Gastroesophageal sphincter (tissue), 4 donors: ENCODE measurements around the gene FAM98B. TPM values are rescaled to one million over a fixed set of nuclear protein-coding genes. Genes with fewer than 3 reads are reported as not detected.

Source experiments
- ATAC-seq: fragments of 150-250 bp; one replicate; pipeline ENCODE4 v1.9.1; 2016; ENCODE audit warnings: mild to moderate bottlenecking, moderate library complexity
- H3K27ac ChIP-seq, 4 donors: fragments of 200-600 bp; sonication (generic) in 3 of 4; 1 replicate in 3 of 4; 2 replicates in 1 of 4; pipeline ENCODE4 v1.5.1; 2016 to 2019
- H3K27me3 ChIP-seq: fragments of 200-600 bp; sonication (generic); one replicate; pipeline ENCODE4 v1.5.1; 2019
- H3K36me3 ChIP-seq, 2 donors: fragments of 200-600 bp; sonication (generic); one replicate each; pipeline ENCODE4 v1.5.1; 2019; ENCODE audit warnings: control low read depth in 1 of 2
- H3K4me1 ChIP-seq, 3 donors: fragments of 200-600 bp; sonication (generic); 1 replicate in 2 of 3; 2 replicates in 1 of 3; pipeline ENCODE4 v1.5.1; 2016 to 2019; ENCODE audit warnings: control low read depth in 2 of 3
- H3K4me3 ChIP-seq, 2 donors: fragments of 200-600 bp; sonication (generic); one replicate each; pipeline ENCODE4 v1.5.1; 2019; ENCODE audit warnings: mild to moderate bottlenecking in 1 of 2, moderate library complexity in 1 of 2
- H3K9me3 ChIP-seq, 3 donors: fragments of 200-600 bp; sonication (generic); one replicate each; pipeline ENCODE4 v1.5.1; 2017 to 2019; ENCODE audit warnings: control low read depth in 2 of 3
- CTCF ChIP-seq, 4 experiments: fragments of 200-600 bp in 2 of 4; fragments of 450-650 bp in 2 of 4; sonication (generic) in 1 of 4; IDR thresholded peaks; one replicate each; pipeline ENCODE4 v1.5.1; 2017 to 2019; ENCODE audit warnings: antibody characterized with exemption in 4 of 4, mild to moderate bottlenecking in 2 of 4, moderate library complexity in 2 of 4
- EP300 ChIP-seq: sonication (generic); formaldehyde crosslinking; IDR thresholded peaks from one replicate; pipeline ENCODE4 v1.6.1; 2017; ENCODE audit warnings: antibody characterized with exemption, mild to moderate bottlenecking
- POLR2A ChIP-seq, 2 donors: fragments of 450-650 bp; IDR thresholded peaks; one replicate each; pipeline ENCODE4 v1.6.1; 2017; ENCODE audit warnings: antibody characterized with exemption in 2 of 2, mild to moderate bottlenecking in 2 of 2, moderate library complexity in 1 of 2
- POLR2AphosphoS5 ChIP-seq: sonication (generic); formaldehyde crosslinking; IDR thresholded peaks from one replicate; pipeline ENCODE4 v1.6.1; 2017; ENCODE audit warnings: antibody characterized with exemption
- WGBS, 2 donors: methylation state at CpG; one replicate each; pipeline ENCODE4 v1.1.5; 2018; ENCODE audit warnings: low coverage in 1 of 2; 5-methylcytosine and 5-hydroxymethylcytosine counted together
- total RNA-seq, 4 donors: library from RNA; depleted of rRNA; stranded (reverse); fragments of >200 nt; gene quantifications; one replicate each; pipeline ENCODE4 v1.1.0, GENCODE V29; 2016

FAM98B gene
- total RNA-seq, 4 donors from 2014 or later: 10.6 to 15.6 (median 11.9) TPM

GRCh38 chr15:38479266-38479665, 25.3 kb downstream of the FAM98B start:
- peaks cover 0 to 62% of the 10 kb centered on the region in 2 donors for H3K36me3 ChIP-seq

GRCh38 chr15:38479756-38480155, 25.8 kb downstream of the FAM98B start:
- no peak for ATAC-seq
- TF ChIP-seq EP300 (no peak), POLR2AphosphoS5 (no peak), POLR2A (IDR thresholded peaks at IDR 0.05) (no peak)
- 85 to 100% methylated on average over 1 of the region's 1 CpG for WGBS, 2 donors
- Histone ChIP-seq H3K9me3 (no peaks in the 10 kb centered on the region), H3K27ac (no peak overlapping the region), H3K36me3 (peaks cover 0 to 60% of the 10 kb centered on the region in 2 donors), H3K27me3 (no peaks in the 10 kb centered on the region), H3K4me1 (no peaks in the 10 kb centered on the region), H3K4me3 (no peak overlapping the region)

More at GRCh38 chr15:38479266-38479665, 25.3 kb downstream of the FAM98B start:
- Histone ChIP-seq H3K4me1 (no peaks in the 10 kb centered on the region), H3K9me3 (no peaks in the 10 kb centered on the region), H3K27ac (no peak overlapping the region), H3K27me3 (no peaks in the 10 kb centered on the region), H3K4me3 (no peak overlapping the region)
- ATAC-seq: no peak
- TF ChIP-seq POLR2AphosphoS5 (no peak), EP300 (no peak), POLR2A (IDR thresholded peaks at IDR 0.05) (no peak), CTCF (IDR thresholded peaks at IDR 0.05) (no peak)

- ATAC-seq: no peak
- no peak for TF ChIP-seq POLR2A (IDR thresholded peaks at IDR 0.05)
- TF ChIP-seq EP300: no peak
- TF ChIP-seq POLR2AphosphoS5: no peak
- no peak for TF ChIP-seq CTCF (IDR thresholded peaks at IDR 0.05)
- Histone ChIP-seq H3K27ac (no peak overlapping the region), H3K27me3 (no peaks in the 10 kb centered on the region), H3K9me3 (no peaks in the 10 kb centered on the region), H3K4me3 (no peak overlapping the region), H3K4me1 (no peaks in the 10 kb centered on the region), H3K36me3 (peaks cover 0 to 53% of the 10 kb centered on the region in 2 donors)
- 84 to 93% methylated on average over 5 of the region's 5 CpGs for WGBS, 2 donors
Measured at GRCh38 chr15:38481113-38481512, 27.2 kb downstream of the FAM98B start.

GRCh38 chr15:38481761-38482160, 27.8 kb downstream of the FAM98B start:
- H3K4me3 ChIP-seq: no peak overlapping the region
- no peaks in the 10 kb centered on the region for H3K4me1 ChIP-seq
- H3K36me3 ChIP-seq: peaks cover 0 to 52% of the 10 kb centered on the region in 2 donors
- WGBS, 2 donors: 90 to 98% methylated on average over 3 of the region's 3 CpGs
- H3K9me3 ChIP-seq: no peaks in the 10 kb centered on the region
- TF ChIP-seq CTCF (IDR thresholded peaks at IDR 0.05): no peak
- TF ChIP-seq POLR2AphosphoS5: no peak
- no peak for TF ChIP-seq EP300
- no peak for TF ChIP-seq POLR2A (IDR thresholded peaks at IDR 0.05)
- ATAC-seq: no peak
- H3K27ac ChIP-seq: no peak overlapping the region
- H3K27me3 ChIP-seq: no peaks in the 10 kb centered on the region

- peaks cover 0 to 52% of the 10 kb centered on the region in 2 donors for H3K36me3 ChIP-seq
Measured at GRCh38 chr15:38482572-38482971, 28.6 kb downstream of the FAM98B start.

More at GRCh38 chr15:38482572-38482971, 28.6 kb downstream of the FAM98B start:
- Histone ChIP-seq H3K9me3 (no peaks in the 10 kb centered on the region), H3K27me3 (no peaks in the 10 kb centered on the region), H3K4me3 (no peak overlapping the region), H3K27ac (no peak overlapping the region), H3K4me1 (no peaks in the 10 kb centered on the region)
- TF ChIP-seq POLR2A (IDR thresholded peaks at IDR 0.05): no peak
- TF ChIP-seq CTCF (IDR thresholded peaks at IDR 0.05): no peak
- no peak for TF ChIP-seq EP300
- TF ChIP-seq POLR2AphosphoS5: no peak
- no peak for ATAC-seq
